GM19468 (cell line): ENCODE measurements around the gene HHLA2.

Source experiments
- ATAC-seq: cut with Tn5 transposase; IDR thresholded peaks from one replicate; pipeline ENCODE4 v1.9.1; 2021; ENCODE audit warnings: mild to moderate bottlenecking, moderate library complexity, moderate number of reproducible peaks; ENCODE audit not compliant: unreplicated experiment; ENCODE audit errors: extremely low read depth

HHLA2 gene

DNA sequence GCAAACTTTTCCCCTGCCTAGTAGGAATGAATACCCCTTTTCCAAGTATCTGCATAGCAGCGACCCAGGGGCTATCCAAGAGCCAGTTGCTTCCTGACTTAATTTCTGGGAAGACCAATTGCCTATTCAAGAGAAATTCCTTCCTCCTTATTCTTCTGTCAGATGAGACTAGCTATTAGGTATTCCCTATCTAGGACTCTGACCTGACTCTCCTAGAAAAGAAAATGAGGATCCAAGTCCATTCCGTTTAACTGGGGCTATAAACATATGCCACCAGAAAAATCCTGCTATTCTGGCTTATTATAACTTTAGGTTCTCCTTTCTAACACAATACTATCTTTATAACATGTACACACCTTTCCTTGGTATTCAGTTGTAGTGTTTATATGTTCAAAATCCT lies 1.7 kb downstream of the HHLA2 start:
- no peak for ATAC-seq

DNA sequence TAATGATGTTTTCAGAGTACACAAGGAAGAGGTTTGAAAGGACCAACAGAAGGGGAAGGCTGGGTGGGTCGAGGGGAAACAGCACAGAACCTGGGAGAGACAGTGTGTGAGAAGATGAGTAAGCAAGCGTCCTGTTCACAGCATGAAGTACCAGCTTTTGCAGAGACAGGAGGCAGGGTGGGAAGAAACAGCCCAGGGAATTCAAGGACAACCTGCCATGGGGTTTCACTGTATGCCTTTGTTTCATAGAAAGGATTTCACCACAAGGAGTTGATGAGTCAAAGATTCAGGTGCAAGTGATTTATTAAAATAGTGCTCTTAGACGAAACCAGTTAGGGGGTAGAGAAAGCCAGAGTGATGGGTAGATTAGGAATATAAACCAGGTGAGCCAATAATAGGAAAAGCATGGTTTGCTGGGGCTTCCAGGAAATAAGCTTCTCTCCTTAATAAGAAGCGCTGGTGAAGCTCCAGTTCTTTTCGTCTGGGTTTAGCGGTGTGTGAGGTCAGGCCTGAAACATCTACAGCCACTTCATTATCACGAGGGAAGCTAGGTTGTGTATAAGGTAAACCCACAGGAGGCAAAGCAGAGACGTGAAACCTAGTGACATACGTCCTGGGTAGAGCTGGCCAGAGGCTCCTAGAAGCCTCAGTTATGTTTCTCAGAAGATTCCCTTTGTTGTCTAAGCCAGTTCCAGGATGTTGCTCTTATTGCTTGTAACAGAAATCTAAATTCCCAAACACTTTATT lies 3.9 kb downstream of the HHLA2 start:
- ATAC-seq: no peak

DNA sequence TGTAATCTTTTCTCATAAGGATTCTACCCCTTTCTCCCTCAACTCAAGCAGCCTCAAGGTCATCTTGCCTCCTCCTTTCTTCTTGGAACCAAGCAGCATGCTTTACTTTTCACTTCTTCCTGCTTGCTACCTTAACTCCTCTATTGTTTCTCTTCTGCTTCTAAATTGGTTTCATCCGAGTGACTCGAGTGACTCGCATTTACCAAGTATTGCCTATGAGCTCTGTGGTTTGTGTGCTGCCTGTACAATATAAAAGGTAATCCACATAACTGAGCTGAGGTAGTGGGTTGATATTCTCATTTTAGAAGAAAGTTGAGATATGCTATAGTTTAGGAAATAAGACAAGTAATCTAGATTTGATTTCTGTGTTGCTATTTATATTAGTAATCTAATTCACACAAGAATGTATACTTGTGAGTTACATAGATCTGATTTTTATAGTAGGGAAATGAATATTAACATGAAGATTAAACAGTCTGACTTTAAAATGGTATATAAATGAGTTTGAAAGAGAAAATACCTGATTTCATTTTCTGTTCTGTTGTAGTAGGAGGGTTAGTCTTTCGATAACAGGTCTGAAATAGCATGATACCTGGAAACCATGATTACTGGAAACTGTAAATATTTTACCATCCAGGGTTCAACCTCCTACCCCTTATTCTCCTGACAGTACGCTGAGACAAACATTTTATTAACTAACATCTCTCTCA lies 5.5 kb downstream of the HHLA2 start:
- no peak for ATAC-seq

DNA sequence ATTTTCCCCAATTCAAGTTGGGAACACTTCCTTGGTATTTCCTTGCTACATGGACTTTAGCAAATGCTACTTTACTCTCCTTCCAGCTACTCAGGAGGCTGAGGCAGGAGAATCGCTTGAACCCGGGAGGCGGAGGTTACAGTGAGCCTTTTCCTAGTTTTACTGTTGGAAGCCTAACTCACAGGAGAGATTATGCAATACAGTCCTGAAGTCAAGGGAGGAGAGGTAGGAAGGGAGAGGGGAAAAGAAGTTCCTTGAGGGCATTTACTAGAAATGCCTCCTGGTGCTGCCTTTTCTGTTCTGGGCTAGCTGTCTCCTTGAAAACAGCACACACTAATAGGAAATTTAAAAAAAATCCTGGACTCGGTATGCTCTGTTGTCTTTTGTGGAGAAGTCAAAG lies 6.2 kb downstream of the HHLA2 start:
- ATAC-seq: no peak

DNA sequence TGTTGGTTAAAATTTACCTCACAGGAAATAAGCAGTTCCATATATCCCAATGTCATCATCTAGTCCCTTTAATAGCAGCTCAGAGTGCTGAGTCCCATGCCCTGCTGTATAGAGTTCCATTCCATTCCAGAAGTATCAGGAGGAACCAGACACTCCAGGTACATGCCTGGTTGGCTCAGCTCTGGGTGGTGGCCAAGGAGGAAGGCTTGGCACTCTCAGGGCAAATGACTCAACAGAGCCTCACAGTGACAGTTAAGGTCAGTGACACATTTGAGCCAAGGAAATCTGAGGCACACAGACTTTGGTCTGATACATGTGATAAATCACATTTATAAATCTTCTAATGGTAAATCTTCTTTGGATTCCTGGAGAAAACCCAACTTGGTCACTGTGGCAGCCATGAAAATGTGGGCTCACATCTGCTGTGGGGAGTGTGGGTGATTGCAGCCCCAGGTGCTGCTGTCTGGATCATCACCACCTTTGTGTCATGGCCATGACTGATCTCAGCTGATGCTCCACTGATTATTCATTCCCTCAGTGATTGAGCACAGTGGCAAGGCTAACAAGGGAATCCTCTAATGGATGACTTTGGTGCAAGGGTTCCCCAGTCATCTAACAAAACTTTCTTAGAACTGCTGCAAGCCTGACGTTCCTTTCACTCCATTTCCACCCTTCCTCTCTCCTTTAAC lies 9.3 kb downstream of the HHLA2 start:
- ATAC-seq: no peak

DNA sequence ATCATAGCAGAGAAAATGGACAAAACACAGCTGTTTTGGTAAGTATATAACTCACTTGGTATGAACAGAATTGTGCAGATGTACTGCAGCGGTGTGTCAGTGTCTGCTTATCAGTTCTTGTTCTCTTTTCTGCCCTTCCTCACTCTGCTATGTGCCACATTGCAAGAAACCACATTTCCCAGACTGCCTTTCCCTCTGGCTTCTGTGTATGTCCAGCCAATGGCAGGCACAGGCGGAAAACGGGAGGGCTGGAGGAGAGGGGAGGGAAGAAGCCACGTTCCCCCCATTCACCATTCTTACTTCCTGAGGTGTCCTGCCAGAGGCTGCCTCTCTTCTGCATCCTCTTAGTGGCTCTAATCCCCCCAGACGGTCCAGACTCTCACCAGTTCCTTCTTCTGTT lies 15.4 kb downstream of the HHLA2 start:
- ATAC-seq: no peak

DNA sequence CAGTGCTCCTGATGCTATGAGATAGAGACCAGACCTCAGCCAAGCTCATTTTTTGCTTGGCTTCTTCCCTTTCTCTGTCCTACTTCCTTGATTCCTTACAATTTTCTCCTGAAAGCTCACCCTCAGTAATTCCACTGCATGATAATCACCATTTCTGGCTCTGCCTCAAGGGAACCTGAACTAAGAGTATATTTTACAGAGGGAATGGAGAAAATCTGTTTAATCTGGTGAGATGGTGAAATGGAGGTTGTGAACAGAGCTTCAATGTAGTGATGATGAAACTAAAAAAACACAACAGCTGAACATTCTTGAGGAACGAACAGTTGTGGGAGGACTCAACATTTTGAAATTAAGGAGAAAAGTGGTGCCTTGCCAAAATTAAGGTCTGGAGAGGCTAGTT lies 16.3 kb downstream of the HHLA2 start:
- ATAC-seq: no peak

DNA sequence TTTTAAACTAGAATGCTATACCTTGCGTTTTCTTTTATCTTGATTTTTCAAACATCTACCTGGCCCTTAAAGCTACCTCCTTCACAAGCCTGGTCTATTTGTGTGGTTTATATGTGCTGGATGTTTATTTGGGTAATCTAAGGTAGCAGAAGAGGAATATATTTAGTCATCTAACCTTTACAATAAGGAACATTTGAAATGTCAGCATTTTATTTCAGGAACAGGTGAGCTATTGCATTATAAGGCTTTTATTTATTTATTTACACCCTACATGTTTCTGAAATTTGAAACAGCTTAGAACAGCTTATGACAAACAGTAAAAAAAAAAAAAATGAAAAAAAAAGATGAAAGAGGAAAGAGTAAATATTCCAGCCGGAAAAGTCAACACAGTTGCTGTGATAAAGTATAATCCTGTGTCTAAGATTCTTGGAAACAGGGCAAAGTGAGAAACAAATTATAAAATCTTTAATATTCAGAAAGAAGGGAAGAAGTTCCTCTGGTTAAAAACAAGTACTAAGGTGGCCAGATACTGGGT lies 19.5 kb downstream of the HHLA2 start:
- no peak for ATAC-seq

DNA sequence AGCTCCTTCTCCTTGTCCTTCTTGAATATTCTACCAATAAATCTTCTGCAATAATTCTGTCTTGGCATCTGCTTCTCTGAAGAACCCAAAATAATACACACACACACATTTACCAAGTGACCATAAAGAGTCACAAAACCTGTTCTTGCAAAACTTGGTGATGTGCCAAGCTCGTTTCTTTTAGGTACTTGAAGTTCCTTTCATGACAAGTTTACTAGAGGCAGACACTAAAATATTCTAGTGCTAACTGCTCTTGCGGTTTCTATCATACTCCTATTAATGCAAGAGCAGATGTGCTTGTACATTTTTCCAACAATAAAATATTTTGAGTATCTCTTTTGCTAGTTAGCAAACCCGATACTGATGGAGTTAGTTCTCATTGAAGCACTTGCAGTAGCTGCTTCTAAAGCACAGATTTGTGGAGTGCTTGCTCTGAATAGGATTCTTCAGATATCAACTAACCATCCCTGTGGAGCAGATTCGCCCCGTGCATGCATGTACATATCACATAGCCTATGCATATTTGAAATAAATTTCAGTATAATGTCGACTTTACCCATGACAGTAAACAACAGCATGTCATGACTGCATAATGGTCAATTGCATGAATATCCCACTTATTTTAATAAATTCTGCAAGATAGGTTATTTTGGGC lies 23.2 kb downstream of the HHLA2 start:
- no peak for ATAC-seq

DNA sequence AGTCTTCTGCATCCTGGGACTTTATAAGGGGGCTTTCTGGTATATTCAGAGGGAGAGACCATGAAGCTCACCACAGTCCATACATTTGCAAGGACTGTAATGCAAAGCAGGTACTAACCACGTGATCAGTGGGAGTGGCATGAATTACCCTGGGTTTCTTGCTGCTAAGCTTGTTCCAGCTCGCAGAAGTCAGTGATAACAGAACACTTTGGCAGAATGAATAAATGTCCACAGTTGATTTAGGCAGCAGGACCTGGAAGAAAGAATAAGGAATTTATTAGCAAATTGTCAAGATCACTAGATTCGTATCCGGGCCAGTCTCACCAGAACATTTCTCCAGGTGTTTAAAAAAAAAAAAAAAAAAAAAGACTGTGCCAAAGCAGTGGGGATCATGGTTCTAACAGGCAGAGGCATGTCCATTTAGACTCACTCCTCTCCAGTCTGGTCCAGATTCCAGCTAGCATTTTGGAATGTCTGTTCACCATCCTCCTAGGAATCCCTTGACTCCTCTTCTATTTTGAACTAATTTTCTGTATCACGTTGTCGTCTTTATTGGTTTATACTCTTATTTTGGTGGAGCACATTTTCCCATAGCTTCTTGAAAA lies 24.5 kb downstream of the HHLA2 start:
- no peak for ATAC-seq

DNA sequence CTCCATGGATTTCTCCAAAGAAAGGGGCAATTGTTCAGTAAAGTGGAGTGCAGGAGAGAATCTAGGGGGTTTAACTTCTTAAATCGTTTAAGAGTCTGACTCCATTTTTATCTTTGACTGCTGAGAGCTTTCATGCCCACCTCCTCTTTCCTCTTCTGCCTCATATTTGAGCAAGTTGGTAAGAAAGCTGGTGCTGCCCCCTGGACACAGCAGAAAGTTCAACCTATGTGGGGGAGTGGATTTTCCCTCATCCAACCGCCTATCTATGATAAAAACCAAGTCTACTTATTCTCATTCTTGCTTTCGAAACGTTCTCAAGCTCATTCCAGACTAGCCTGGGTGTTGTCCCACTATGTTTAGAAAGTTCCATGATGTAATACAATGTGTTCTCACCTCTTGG lies 26.0 kb downstream of the HHLA2 start:
- no peak for ATAC-seq

DNA sequence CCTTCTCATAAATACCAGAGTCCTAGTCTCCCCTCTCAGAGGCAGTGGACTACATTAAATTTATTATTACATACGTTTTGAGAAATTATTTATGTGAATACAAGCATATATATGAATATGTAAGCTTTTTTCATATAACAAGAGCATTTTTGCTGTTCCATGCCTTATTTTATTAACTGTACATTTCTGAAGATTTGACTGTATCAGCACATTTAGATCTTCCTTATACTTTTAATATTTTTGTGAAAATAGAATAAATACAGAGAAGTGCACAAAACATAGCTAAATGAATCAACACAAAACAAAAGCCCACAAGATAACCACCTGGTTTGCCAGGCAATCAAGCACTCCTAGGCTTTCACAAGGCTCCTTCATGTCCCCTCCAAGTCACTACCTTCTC lies 27.8 kb downstream of the HHLA2 start:
- ATAC-seq: no peak

DNA sequence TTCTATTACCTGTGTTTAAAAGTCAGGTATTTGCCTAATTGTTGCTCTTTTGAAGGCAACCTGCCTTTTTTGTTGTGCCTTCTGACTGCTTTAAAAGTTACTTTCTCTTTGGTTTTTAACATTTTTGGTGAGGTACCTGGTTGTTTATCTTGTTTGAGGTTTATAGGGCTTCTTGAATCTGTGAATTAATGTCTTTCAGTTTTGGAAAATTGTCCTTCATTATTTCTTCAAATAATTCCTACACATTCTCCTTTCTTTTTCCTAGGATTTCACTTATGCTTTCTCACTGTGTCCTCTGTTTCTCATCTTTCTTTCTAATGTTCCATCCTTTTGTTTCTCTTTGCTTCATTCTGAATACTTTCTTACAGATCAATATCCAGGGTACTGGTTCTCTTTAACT lies 30.8 kb downstream of the HHLA2 start:
- ATAC-seq: no peak

DNA sequence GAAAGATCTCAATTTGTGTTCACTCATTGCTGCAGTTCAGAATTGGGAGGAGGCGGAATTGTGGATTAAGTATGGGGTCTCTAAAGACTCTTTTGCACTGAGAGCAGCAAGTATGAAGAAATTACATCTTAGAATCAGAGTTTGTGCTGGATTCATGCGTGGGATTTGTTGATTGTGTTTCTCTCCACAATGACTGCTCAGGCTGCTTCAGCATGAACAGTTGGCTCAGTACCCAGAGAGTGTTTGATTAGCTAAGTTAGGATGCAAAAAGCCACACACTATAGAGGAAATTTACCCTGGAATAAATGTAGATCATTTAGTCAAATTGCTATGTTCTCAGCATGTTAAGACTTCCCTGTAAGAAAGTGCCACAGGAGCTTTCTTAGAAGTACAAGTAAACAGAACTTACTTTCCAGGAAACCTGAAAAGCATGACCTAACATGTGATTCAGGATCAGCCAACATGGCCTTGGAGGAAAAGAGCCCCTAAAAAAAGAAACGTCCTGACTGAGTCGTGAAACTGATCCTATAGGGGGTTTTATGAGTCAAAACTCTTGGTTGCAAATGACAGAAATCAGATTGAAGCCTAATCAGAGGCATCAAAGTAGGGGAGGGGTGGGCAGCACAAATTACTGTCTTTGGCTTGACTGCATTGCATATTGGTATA lies 32.6 kb downstream of the HHLA2 start:
- ATAC-seq: no peak

DNA sequence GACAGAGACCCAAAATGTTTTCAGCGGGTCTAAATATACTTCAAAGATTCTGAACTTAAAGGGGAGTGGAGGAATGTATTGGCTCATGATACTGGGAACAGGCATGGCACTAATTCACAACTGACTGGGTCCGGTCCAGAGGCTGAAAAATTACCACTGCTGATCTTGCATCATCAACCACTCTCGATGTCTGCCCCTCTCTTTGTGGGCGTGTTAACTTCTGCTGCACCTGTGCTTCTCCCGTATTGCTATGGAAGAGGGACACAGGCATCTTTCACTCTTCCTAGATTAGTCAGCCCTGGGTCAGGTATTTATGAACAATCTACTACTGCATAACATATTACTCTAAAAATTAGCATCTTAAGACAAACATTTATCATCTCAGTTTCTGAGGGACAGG lies 33.2 kb downstream of the HHLA2 start:
- ATAC-seq: no peak

DNA sequence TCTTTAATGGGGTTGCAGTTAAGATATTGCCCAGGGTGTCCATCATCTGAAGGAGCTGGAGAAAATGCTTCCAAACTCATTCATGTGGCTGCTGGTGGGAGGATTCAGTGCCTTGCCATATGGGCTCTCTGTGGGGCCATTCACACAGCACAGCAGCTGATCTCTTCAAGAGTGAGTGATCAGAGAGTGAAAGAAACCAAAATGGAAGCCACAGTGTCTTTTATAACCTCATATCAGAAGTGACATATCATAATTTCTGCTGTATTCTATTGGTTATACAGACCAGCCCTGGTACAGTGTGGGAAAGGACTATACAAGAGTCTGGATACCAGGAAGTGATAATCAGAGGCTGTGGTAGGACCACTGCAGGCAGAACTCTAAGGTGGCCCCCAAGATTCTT lies 33.6 kb downstream of the HHLA2 start:
- no peak for ATAC-seq

DNA sequence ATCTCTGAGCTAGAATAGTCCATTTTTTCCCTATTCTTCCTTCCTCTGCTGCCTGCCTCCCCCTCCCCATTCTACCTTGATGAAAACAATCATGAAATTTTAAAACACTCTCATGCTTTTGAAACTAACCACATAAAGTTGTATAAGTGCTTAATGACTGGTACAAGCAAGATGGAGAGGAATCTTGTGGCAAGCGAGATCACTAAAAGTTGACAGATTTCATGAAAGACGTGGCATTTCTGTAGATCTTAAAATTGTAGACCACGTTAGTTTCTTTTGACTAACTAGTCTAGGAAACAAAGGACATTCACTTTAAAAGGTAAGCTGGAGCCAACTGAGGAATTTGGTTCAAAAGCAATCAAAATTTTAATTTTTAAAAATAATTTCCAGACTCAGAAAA lies 35.4 kb downstream of the HHLA2 start:
- ATAC-seq: no peak

DNA sequence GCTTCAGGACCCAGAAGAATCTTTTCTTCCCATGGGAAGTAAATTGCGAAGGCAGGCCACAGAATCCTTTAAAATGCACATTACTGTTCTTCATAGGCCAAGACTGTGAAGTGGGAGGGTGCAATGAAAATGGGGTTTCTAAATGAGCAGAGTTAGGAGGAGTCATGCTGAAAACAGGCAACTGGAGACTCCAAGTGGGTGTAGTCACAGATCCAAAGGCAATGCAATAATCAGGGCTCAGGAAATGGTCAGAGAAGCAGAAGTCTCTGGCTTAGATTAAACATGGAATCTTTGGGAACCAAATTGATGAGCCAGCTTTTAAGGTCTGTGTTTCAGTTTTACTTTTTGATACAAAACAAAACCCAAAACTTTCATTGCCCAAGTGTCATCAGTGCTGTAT lies 37.6 kb downstream of the HHLA2 start:
- ATAC-seq: no peak

DNA sequence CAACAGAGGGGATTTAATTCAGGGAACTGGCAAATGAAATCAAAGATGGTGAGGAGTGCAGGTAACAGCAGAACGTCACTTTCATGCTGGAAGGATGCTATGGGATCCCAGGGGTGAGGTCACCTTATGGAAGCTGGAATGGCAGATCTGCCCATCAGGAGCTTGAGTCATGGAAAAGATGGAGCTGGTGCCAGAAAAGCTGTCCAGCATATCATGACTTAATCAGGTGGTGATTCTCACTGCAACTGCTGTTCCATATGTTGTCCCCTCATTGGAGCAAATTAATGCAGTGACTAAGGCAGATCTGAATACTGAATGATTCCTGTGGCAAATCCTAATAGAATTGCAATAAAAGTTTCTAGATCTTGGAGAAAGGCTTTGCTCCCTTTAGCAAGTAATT lies 38.4 kb downstream of the HHLA2 start:
- ATAC-seq: no peak
